ENCODE data around the gene REEP6. TPM values are rescaled to one million over a fixed set of nuclear protein-coding genes. Genes with fewer than 3 reads are reported as not detected.

Gene REEP6
- total and polyA plus RNA-seq, 2 of the 4 experiments (the other 2 are of a cell fraction) = 1.3 to 2.2 TPM

GRCh38 chr19:1516395-1516753 is 25.4 kb downstream of the REEP6 start:
- TF ChIP-seq CTCF (conservative IDR thresholded peaks at IDR 0.05; ENCODE audit: low read depth, low read length) = no peak
- TF ChIP-seq, protein P1, sequence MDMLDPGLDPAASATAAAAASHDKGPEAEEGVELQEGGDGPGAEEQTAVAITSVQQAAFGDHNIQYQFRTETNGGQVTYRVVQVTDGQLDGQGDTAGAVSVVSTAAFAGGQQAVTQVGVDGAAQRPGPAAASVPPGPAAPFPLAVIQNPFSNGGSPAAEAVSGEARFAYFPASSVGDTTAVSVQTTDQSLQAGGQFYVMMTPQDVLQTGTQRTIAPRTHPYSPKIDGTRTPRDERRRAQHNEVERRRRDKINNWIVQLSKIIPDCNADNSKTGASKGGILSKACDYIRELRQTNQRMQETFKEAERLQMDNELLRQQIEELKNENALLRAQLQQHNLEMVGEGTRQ (IDR thresholded peaks at IDR 0.05; ENCODE audit: low read depth, low read length) = peak; percentile 70; the same call in 1 of the 2 replicates
- Histone ChIP-seq H4K8ac (ENCODE audit: low read depth in 2 of 2, low read length in 2 of 2) (no peak overlapping the region), H3K4me1 (ENCODE audit: control insufficient read depth, insufficient read depth, low read length) (peaks cover 4% of the 10 kb centered on the region; the same call in 1 of the 2 replicates), H4K20me1 (ENCODE audit: insufficient read depth, low read length) (peaks cover 6% of the 10 kb centered on the region; the same call in 1 of the 2 replicates), H3K9ac (ENCODE audit: low read depth, low read length) (no peak overlapping the region), H3K14ac (replicated peaks; ENCODE audit: low read depth, low read length) (no peak overlapping the region), H3K36me3 (ENCODE audit: control insufficient read depth, insufficient read depth, low read length) (no peaks in the 10 kb centered on the region), H3K4me3 (ENCODE audit: insufficient read depth, low read depth, low read length) (no peak overlapping the region), H4K5ac (ENCODE audit: low read depth, low read length) (no peak overlapping the region), H2BK5ac (ENCODE audit: low read depth, low read length, poor library complexity, severe bottlenecking) (no peak overlapping the region), H3K18ac (ENCODE audit: low read depth, low read length) (no peak overlapping the region), H4K91ac (ENCODE audit: insufficient read depth, low read depth, low read length) (no peak overlapping the region), H2BK15ac (ENCODE audit: low read depth, low read length) (no peak overlapping the region), H2BK20ac (ENCODE audit: low read depth, low read length) (no peak overlapping the region), H2AK5ac (ENCODE audit: low read depth, low read length) (no peak overlapping the region), H3K56ac (ENCODE audit: extremely low read depth, insufficient read depth, low read length) (no peak overlapping the region), H3K4ac (ENCODE audit: low read depth, low read length) (no peak overlapping the region), H3K4me2 (ENCODE audit: low read depth, low read length) (no peak overlapping the region), H3K9me1 (ENCODE audit: insufficient read depth, low read length) (no peaks in the 10 kb centered on the region), H3K27me3 (ENCODE audit: control insufficient read depth, insufficient read depth, low read length) (peaks cover under 1% of the 10 kb centered on the region; the same call in 1 of the 2 replicates), H2AK9ac (replicated peaks; ENCODE audit: low read depth, low read length, poor library complexity) (no peak overlapping the region), H2BK120ac (ENCODE audit: low read depth, low read length) (no peak overlapping the region), H3K9me3 (ENCODE audit: control insufficient read depth, insufficient read depth, low read length) (peaks cover 2% of the 10 kb centered on the region; the same call in 1 of the 2 replicates), H3K27ac (ENCODE audit: insufficient read depth, low read length) (no peak overlapping the region), H3K79me1 (ENCODE audit: low read depth in 1 of 2, low read length in 2 of 2) (peaks cover 4 to 9% of the 10 kb centered on the region in 2 experiments; a peak in 1 of 4 replicates), H3K23ac (ENCODE audit: low read depth, low read length) (no peak overlapping the region), H2AFZ (replicated peaks; ENCODE audit: low read length, poor library complexity) (no peak overlapping the region)
- in situ Hi-C loops (cut with MboI; ENCODE audit: low sequenced_read_pairs) (no loop called here), dilution Hi-C loops (cut with HindIII; ENCODE audit: low sequenced_read_pairs, unreplicated experiment) (no loop called here), intact Hi-C loops (cut with micrococcal nuclease) (no loop called here)
- POLR2A ChIA-PET (ENCODE audit: unreplicated experiment) = no interaction called here
- BruUV-seq (replicated peaks) = no TSS peak
- CTCF ChIA-PET = no interaction called here
- DNase-seq (no peak), ATAC-seq (ENCODE audit: low read depth) (no peak)
- 54% methylated on average over 3 of the region's 8 CpGs; no CpG with 5 or more reads in 1 of the 2 experiments for WGBS, 2 experiments (ENCODE audit: extremely low coverage in 2 of 2, insufficient read length in 1 of 2)
